Smooth muscle cell (in vitro differentiated cells): ENCODE measurements around the gene PGAP3. TPM values are rescaled to one million over a fixed set of nuclear protein-coding genes. Genes with fewer than 3 reads are reported as not detected.
A peak's percentile ranks its signal among the peaks of the same experiment; 100 is the strongest.

Experiments used
- DNase-seq: peaks from one replicate; lab custom pipeline; 2025; ENCODE audit not compliant: unreplicated experiment; lab: John Stamatoyannopoulos, UW
- H2AFZ ChIP-seq: fragments of 200-600 bp; sonication (generic); 2 replicates; pipeline ENCODE4 v1.6.0; 2016; ENCODE audit warnings: antibody characterized with exemption, low read depth, mild to moderate bottlenecking
- H3F3A ChIP-seq: fragments of 200-600 bp; sonication (generic); 2 replicates; pipeline ENCODE4 v1.6.0; 2017; ENCODE audit warnings: antibody characterized with exemption, low read depth
- H3K27ac ChIP-seq: fragments of 200-600 bp; sonication (generic); 2 replicates; pipeline ENCODE4 v1.5.1; 2016; ENCODE audit warnings: low read depth, mild to moderate bottlenecking
- H3K27me3 ChIP-seq: fragments of 200-600 bp; sonication (generic); 2 replicates; pipeline ENCODE4 v1.6.1; 2016; ENCODE audit warnings: low read depth, mild to moderate bottlenecking
- H3K36me3 ChIP-seq: fragments of 200-600 bp; sonication (generic); 2 replicates; pipeline ENCODE4 v1.5.1; 2016; ENCODE audit warnings: low read depth
- H3K4me1 ChIP-seq: fragments of 200-600 bp; sonication (generic); 2 replicates; pipeline ENCODE4 v1.5.1; 2016; ENCODE audit warnings: low read depth
- H3K4me2 ChIP-seq: fragments of 200-600 bp; sonication (generic); 2 replicates; pipeline ENCODE4 v1.6.0; 2016; ENCODE audit warnings: mild to moderate bottlenecking
- H3K4me3 ChIP-seq: fragments of 200-600 bp; sonication (generic); 2 replicates; pipeline ENCODE4 v1.5.1; 2016; ENCODE audit warnings: mild to moderate bottlenecking
- H3K79me2 ChIP-seq: fragments of 200-600 bp; sonication (generic); 2 replicates; pipeline ENCODE4 v1.6.0; 2016; ENCODE audit warnings: low read depth, mild to moderate bottlenecking
- H3K9ac ChIP-seq: fragments of 200-600 bp; sonication (generic); 2 replicates; pipeline ENCODE4 v1.6.0; 2016; ENCODE audit warnings: low read depth
- H3K9me3 ChIP-seq: fragments of 200-600 bp; sonication (generic); replicated peaks from 2 replicates; pipeline ENCODE4 v1.5.1; 2016; ENCODE audit warnings: low read depth
- H4K20me1 ChIP-seq: fragments of 200-600 bp; sonication (generic); 2 replicates; pipeline ENCODE4 v1.6.0; 2016; ENCODE audit warnings: low read depth
- WGBS: methylation state at CpG from one replicate; pipeline ENCODE4 v1.1.7; 2016; ENCODE audit warnings: low lambda C conversion rate; 5-methylcytosine and 5-hydroxymethylcytosine counted together
- polyA plus RNA-seq: library from polyadenylated mRNA; unstranded; fragments of >200 nt; fragmentation: Nextera tagmentation; extraction: Ambion mirVana; gene quantifications from 2 replicates; pipeline ENCODE4 v1.2.1, GENCODE V29; 2016
- total RNA-seq: library from RNA; depleted of rRNA; stranded (reverse); fragments of >200 nt; gene quantifications from 2 replicates; pipeline ENCODE4 v1.2.3, GENCODE V29; 2014
- TF ChIP-seq, protein P1 (sequence below): fragments of 200-600 bp; sonication (generic); IDR thresholded peaks from 2 replicates; pipeline ENCODE4 v1.5.1; 2017; ENCODE audit warnings: borderline replicate concordance, mild to moderate bottlenecking, antibody characterized with exemption; ENCODE audit not compliant: insufficient read depth, poor library complexity, severe bottlenecking

The PGAP3 gene
- total and polyA plus RNA-seq, 2 experiments from 2014 or later = 19.1 to 19.4 TPM

GRCh38 chr17:39667262-39667944 is 20.5 kb downstream of the PGAP3 start:
- no peaks in the 10 kb centered on the region for H3K36me3 ChIP-seq
- peaks cover 63% of the 10 kb centered on the region for H3K27me3 ChIP-seq
- no peaks in the 10 kb centered on the region for H4K20me1 ChIP-seq
- peaks cover 10% of the 10 kb centered on the region for H3K4me1 ChIP-seq
- H3K9me3 ChIP-seq = no peaks in the 10 kb centered on the region
- DNase-seq = no peak
- H3K79me2 ChIP-seq = no peaks in the 10 kb centered on the region
- H3K27ac ChIP-seq = no peak overlapping the region
- TF ChIP-seq, protein P1, sequence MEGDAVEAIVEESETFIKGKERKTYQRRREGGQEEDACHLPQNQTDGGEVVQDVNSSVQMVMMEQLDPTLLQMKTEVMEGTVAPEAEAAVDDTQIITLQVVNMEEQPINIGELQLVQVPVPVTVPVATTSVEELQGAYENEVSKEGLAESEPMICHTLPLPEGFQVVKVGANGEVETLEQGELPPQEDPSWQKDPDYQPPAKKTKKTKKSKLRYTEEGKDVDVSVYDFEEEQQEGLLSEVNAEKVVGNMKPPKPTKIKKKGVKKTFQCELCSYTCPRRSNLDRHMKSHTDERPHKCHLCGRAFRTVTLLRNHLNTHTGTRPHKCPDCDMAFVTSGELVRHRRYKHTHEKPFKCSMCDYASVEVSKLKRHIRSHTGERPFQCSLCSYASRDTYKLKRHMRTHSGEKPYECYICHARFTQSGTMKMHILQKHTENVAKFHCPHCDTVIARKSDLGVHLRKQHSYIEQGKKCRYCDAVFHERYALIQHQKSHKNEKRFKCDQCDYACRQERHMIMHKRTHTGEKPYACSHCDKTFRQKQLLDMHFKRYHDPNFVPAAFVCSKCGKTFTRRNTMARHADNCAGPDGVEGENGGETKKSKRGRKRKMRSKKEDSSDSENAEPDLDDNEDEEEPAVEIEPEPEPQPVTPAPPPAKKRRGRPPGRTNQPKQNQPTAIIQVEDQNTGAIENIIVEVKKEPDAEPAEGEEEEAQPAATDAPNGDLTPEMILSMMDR = no peak
- H3F3A ChIP-seq = no peaks in the 10 kb centered on the region
- peak overlapping the region; percentile 50 for H3K4me3 ChIP-seq
- 16% methylated on average over 32 of the region's 49 CpGs for WGBS
- no peak overlapping the region for H2AFZ ChIP-seq
- H3K4me2 ChIP-seq = peak overlapping the region; percentile 93
- H3K9ac ChIP-seq = no peak overlapping the region

DNA sequence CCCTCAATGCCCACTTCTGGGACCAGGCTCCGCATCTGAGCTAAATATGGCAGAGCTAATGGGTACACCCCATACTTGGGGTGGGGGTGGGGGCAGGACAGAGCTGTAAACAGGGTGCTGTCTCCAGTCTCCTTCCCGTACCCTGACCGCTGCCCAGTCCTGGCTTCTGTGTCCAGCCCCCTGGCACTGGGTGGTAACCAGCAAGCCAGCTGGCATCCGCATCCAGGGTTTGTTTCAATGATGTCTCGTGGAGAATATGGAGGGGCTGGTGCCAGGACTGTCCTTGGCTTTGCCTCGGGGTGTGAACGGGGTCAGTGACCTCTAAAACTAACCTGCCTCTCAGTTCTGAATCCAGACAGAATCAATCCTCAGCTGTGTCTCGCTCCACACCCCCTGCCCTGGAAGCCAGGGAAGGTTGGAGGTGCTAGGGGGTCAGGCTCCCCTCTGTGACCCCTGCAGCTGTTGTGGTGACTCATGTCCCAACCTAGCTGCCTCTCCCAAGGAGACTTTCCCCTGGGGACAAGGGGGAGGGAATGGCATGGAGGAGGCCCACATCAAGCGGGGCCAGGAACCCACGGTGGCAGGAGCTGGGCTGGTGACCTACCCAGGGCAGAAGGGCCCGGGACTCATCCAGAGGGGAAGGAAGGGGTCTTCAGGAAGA is 21.1 kb downstream of the PGAP3 start:
- H3K27ac ChIP-seq = no peak overlapping the region
- H3K4me1 ChIP-seq = peaks cover 10% of the 10 kb centered on the region
- H3K9me3 ChIP-seq = no peaks in the 10 kb centered on the region
- TF ChIP-seq, protein P1 = no peak
- WGBS = 75% methylated on average over 11 of the region's 11 CpGs
- peak overlapping the region; percentile 93 for H3K4me2 ChIP-seq
- peaks cover 63% of the 10 kb centered on the region for H3K27me3 ChIP-seq
- H3F3A ChIP-seq = no peaks in the 10 kb centered on the region
- no peaks in the 10 kb centered on the region for H3K36me3 ChIP-seq
- no peak for DNase-seq
- H2AFZ ChIP-seq = no peak overlapping the region
- no peak overlapping the region for H3K4me3 ChIP-seq
- H4K20me1 ChIP-seq = peaks cover 2% of the 10 kb centered on the region
- H3K79me2 ChIP-seq = no peaks in the 10 kb centered on the region
- H3K9ac ChIP-seq = no peak overlapping the region

DNA sequence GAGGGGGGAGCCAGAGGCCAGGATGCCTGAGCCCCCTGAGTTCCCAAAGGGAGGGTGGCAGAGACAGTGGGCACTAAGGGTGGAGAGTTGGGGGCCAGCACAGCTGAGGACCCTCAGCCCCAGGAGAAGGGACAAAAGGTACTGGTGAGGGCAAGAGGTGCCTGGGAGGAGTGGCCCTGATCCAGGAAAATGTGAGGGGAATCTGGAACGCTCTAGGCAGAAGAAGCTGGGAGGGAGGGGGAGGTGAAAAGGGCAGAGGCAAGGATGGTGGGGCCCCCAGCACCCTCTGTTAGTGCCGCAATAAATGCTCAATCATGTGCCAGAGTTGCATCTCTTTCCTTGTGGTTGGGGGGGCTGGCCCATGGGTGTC is 21.6 kb downstream of the PGAP3 start:
- no peak for DNase-seq
- no peak overlapping the region for H3K9ac ChIP-seq
- H2AFZ ChIP-seq = no peak overlapping the region
- peaks cover 58% of the 10 kb centered on the region for H3K27me3 ChIP-seq
- peaks cover 6% of the 10 kb centered on the region for H4K20me1 ChIP-seq
- H3K4me1 ChIP-seq = peaks cover 10% of the 10 kb centered on the region
- no peaks in the 10 kb centered on the region for H3F3A ChIP-seq
- H3K27ac ChIP-seq = no peak overlapping the region
- no peaks in the 10 kb centered on the region for H3K36me3 ChIP-seq
- no CpG with 5 or more reads among the region's 2 CpGs for WGBS
- no peak overlapping the region for H3K4me3 ChIP-seq
- no peaks in the 10 kb centered on the region for H3K79me2 ChIP-seq
- H3K4me2 ChIP-seq = no peak overlapping the region
- TF ChIP-seq, protein P1 = no peak
- no peaks in the 10 kb centered on the region for H3K9me3 ChIP-seq
